AG04449 (cell line): Measurements from ENCODE around the gene NADK2.

Source experiments
- CTCF ChIA-PET: fragments of 350-600 bp; formaldehyde crosslinking; extraction: SDS; loops from one replicate; lab custom pipeline; 2021; ENCODE audit warnings: antibody characterized with exemption; lab: Yijun Ruan, JAX
- POLR2A ChIA-PET: fragments of 400-600, 350-600 bp; formaldehyde crosslinking; extraction: SDS; loops from one replicate; lab custom pipeline; 2020; ENCODE audit warnings: antibody characterized with exemption, inconsistent platforms; lab: Yijun Ruan, JAX
- DNase-seq: peaks from one replicate; pipeline ENCODE4 v3.0.0-alpha.2; 2010; ENCODE audit warnings: low read depth, low spot score
- H3K4me3 ChIP-seq: 2 replicates; pipeline ENCODE4 v1.5.1; 2011; ENCODE audit warnings: low read depth, mild to moderate bottlenecking, control low read depth, low read length
- TF ChIP-seq, protein P1 (sequence below): IDR thresholded peaks from one replicate; pipeline ENCODE4 v1.5.1; 2011; ENCODE audit warnings: mild to moderate bottlenecking, moderate library complexity, low read length, control low read depth, inconsistent platforms; ENCODE audit not compliant: insufficient read depth; ENCODE audit errors: missing control alignments

Gene NADK2

DNA sequence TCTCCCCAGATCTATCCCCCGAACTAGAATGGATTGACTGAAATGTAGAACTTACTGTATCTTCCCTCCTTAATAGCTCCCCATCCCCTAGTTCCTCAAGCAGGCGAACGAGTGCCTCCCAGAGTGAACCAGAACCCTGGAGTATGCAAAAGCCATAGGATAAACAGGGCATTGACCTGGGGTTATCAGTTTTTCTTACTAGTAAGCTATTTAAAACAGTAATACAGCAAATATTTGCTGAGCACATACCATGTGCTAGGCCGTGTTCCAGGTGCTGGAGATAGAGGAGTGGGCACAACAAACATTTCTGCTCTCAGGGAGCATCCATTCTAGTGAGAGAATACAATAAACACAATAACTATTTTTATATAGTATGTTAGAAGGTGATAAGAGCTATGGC lies 88.0 kb downstream of the NADK2 start:
- ChIA-PET CTCF (interaction anchor here (0.9 to 2.7 kb wide), 6 partner anchors 13 to 152 kb away, joined by 3 to 17 read pairs (median 4); partner anchors contain the start of gene NADK2), POLR2A (interaction anchor here (0.8 kb wide), 1 partner anchor 92 kb away, joined by 3 read pairs; no protein-coding TSS in a partner anchor)
- TF ChIP-seq, protein P1, sequence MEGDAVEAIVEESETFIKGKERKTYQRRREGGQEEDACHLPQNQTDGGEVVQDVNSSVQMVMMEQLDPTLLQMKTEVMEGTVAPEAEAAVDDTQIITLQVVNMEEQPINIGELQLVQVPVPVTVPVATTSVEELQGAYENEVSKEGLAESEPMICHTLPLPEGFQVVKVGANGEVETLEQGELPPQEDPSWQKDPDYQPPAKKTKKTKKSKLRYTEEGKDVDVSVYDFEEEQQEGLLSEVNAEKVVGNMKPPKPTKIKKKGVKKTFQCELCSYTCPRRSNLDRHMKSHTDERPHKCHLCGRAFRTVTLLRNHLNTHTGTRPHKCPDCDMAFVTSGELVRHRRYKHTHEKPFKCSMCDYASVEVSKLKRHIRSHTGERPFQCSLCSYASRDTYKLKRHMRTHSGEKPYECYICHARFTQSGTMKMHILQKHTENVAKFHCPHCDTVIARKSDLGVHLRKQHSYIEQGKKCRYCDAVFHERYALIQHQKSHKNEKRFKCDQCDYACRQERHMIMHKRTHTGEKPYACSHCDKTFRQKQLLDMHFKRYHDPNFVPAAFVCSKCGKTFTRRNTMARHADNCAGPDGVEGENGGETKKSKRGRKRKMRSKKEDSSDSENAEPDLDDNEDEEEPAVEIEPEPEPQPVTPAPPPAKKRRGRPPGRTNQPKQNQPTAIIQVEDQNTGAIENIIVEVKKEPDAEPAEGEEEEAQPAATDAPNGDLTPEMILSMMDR = no peak
- no peak for DNase-seq
- H3K4me3 ChIP-seq = no peak overlapping the region; the same call in 1 of the 2 replicates

DNA sequence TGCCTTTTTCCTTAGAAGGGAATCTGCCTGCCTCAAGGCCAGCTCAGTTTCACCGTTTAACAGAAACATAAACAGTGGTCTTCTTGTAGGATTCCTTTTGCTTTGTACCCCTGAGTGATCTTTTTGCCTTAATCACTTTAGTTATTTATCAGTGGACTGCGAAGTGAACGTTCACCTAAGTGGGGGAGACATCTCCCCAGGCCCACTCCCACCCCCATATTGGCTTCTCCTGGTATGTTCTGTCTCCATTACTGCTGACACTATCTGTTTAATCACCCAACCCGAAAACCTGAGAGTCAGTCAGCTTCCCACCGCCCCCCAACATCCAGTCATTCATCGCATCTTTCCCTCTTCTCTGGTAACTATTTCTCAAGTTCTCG lies 88.4 kb downstream of the NADK2 start:
- peak overlapping the region; percentile 90 for H3K4me3 ChIP-seq
- ChIA-PET POLR2A (interaction anchor here (0.8 kb wide), 1 partner anchor 93 kb away, joined by 3 read pairs; no protein-coding TSS in a partner anchor), CTCF (interaction anchor here (0.9 to 2.7 kb wide), 5 partner anchors 13 to 112 kb away, joined by 3 to 17 read pairs (median 5); partner anchors contain the start of gene NADK2)
- TF ChIP-seq, protein P1 = no peak
- no peak for DNase-seq

DNA sequence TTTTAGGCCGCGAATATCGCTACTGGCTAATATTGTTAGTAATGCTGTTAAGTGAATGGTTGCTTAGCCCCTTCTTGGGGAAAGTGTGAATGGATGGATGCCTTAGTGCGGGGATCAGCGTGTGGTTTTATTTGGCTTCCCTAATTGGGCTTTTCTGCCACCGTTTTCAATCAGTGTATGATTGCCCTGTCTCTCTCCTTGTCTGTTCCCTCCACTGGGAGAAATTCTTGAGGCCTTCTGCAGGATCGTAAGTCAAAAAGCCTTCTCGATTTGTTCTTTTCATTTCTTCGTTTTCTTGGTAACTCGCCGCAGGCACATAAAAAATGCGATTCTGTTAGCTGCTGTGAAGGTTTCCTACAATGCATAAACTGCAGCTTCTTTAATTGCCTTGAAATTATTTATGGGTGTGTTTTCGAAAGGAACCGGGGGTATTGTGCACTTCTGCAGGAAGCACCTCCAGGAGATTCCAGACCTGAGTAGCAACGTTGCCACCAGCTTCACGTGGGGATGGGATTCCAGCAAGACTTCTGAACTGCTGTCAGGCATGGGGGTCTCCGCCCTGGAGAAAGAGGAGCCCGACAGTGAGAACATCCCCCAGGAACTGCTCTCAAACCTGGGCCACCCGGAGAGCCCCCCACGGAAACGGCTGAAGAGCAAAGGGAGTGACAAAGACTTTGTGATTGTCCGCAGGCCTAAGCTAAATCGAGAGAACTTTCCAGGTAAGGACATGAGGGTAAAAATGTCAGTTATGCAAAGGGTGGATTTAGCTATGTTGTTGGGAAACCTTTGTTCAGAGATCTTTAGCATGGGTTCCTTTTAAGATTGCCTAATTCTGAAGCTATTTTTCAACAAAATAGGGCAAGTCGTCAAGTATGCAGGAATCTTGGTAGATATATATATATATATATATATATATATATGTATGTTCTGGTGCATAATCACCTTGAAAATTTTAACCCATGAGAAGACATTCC lies 89.1 kb downstream of the NADK2 start:
- CTCF ChIA-PET = interaction anchor here (1.0 to 2.7 kb wide), 6 partner anchors 11 to 252 kb away, joined by 3 to 17 read pairs (median 4); partner anchors contain the start of gene NADK2
- H3K4me3 ChIP-seq = peak overlapping the region; percentile 90
- TF ChIP-seq, protein P1 = no peak
- no peak for DNase-seq
- POLR2A ChIA-PET = interaction anchor here (0.8 to 2.0 kb wide), 3 partner anchors 14 to 94 kb away, joined by 3 to 8 read pairs (median 3); partner anchors contain the start of gene NADK2

DNA sequence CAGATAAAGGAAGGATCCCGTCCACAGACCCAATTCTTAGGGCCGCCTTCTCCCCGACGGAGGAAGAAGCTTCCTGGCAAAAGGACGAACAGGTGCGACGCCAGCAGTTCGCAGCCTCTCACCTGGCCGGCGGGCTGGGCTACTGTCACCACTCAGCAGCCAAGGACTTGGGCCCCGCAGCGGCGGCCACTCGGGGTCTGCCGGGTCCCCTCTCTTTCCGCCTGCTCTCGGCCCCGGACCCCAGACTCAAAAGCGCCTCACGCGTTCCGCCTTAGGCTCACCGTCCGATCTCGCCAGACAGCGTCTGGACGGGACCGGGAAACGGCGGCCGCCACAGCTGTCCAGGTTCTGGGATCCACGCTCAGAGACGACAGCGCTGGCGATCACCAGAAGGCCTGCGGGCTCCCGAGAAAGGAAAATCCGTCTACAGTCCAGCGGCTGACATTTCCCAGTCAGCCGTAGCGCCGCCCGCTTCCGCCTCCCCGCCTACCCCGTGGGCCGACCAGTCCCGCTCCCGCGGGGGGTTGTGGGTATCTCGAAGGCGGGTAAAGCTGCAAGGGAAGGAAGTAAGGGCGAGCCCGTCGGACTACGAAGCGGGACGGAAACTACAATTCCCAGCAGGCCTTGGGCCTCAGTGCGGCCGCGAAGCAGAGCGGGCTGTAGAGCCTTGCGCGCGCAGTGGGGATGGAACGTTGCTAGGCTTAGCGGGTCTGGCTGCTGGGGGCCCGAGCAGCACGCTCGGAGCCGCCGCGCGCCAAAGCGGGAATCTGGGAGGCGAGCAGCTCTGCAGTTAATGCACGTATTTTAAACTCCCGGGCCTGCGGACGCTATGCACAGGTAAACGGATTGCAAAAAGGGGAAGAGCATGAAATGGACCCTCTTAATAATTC lies 90.0 kb downstream of the NADK2 start, which contains the start of the genes LMBRD2 and SKP2:
Gene LMBRD2 (minus strand): TSS at position 454 of the 890 bp plus-strand sequence. CDS start 8,538 bp downstream, outside the sequence.
Gene SKP2 (plus strand): TSS at position 678 of the 890 bp plus-strand sequence. CDS start 152 bp downstream, at position 830.
- CTCF ChIA-PET = interaction anchor here (1.0 to 2.7 kb wide), 8 partner anchors 9 to 539 kb away, joined by 3 to 17 read pairs (median 4); partner anchors contain the start of gene NADK2
- TF ChIP-seq, protein P1 = no peak
- POLR2A ChIA-PET = interaction anchor here (1.2 to 2.0 kb wide), 2 partner anchors 13 to 90 kb away, joined by 3 to 8 read pairs; partner anchors contain the start of gene NADK2

DNA sequence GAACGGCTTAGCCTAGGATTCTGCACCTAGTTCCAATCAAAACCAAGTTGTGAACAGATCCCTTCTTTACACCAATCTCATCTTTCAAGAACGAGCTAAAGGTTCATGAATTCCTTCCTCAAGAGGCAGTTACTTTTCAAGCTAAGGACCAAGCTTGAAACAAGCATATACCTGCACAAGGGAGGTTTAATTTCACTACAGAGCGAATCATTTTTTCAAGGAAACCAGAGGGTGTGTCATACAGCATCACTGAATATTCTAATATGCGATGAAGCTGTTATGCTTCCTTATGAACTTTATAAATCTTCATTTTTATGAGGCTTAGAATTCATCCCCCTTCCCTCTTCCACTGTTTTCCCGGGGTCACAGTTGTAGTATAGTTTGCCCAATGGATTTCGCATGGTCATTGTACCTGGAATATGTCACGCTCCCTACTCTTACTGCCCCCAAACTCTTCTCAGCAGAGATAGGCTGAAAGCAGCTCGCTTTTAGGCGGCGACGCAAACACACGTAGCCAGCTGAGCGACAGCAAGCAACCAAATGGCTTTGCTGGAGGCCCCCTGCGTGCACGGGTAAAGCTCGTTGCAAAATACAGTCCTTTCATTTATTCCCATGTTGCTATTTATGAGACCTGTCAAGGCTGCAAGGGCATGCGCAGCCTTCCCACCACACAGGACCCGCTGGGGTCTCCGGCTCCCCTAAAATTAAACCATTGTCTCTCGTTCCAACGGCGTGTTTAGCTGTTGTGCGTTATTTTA lies 90.9 kb downstream of the NADK2 start:
- TF ChIP-seq, protein P1 = no peak
- ChIA-PET CTCF (interaction anchor here (0.9 to 2.7 kb wide), 8 partner anchors 9 to 540 kb away, joined by 3 to 17 read pairs (median 4); partner anchors contain the start of gene NADK2), POLR2A (interaction anchor here (2.0 kb wide), 1 partner anchor 91 kb away, joined by 8 read pairs; the partner anchor contains the start of gene NADK2)
- no peak for DNase-seq
- peak overlapping the region; percentile 90 for H3K4me3 ChIP-seq

More for the DNA sequence above, 90.0 kb downstream of the NADK2 start, which contains the start of the genes LMBRD2 and SKP2:
- peak; percentile 86 for DNase-seq
- H3K4me3 ChIP-seq = peak within 1 kb of the TSS; percentile 90
